Hematopoietic multipotent progenitor cell treated with erythropoietin and hydrocortisone succinate and interleukin-3 and kit ligand, for 8 days (in vitro differentiated cells): ENCODE data around the gene STAB1.

Source experiments
- DNase-seq: peaks from one replicate; pipeline ENCODE4 v3.0.0-alpha.2; 2015

STAB1 gene

DNA sequence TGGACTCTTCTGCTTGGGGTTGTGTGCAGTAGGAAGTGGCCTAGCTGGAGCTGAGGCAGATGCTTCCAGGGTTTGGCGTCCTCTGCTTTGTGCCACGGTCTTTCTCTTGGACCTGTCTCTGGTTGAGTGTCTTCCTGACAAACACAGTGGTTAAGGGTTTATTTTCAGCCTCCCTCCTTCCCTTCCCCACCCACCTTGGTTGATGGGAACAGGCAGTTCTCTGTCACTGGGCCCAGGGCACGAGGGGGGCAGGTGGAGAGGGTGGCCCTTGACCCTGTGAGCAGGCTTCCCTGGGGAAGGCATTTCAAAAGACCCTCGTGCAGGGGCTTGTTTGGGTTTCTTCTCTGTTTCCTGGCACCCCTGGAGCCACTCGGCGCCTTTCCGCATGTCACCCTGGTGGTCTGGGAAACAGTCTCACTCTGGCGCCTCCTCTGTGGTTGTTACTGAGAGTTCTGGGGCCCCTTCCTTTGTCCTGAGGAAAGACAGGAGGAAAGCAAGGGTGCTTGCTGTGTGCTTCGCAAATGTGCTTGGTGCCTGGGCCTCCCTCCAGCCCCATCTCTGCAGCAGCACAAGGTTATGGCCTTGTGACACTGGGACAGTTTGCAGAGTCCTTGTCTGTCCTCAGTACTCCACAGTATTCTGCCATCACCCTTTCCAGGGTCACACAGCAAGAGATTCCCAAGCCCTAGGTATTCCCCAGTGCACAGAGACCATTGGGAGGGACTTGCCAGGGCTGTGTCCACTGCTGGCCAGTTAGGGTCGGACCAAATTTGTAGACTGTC lies 10.3 kb upstream of the STAB1 start:
- no peak for DNase-seq

- DNase-seq, result no peak
Observed at GRCh38 chr3:52487050-52487787, 7.9 kb upstream of the STAB1 start.

DNA sequence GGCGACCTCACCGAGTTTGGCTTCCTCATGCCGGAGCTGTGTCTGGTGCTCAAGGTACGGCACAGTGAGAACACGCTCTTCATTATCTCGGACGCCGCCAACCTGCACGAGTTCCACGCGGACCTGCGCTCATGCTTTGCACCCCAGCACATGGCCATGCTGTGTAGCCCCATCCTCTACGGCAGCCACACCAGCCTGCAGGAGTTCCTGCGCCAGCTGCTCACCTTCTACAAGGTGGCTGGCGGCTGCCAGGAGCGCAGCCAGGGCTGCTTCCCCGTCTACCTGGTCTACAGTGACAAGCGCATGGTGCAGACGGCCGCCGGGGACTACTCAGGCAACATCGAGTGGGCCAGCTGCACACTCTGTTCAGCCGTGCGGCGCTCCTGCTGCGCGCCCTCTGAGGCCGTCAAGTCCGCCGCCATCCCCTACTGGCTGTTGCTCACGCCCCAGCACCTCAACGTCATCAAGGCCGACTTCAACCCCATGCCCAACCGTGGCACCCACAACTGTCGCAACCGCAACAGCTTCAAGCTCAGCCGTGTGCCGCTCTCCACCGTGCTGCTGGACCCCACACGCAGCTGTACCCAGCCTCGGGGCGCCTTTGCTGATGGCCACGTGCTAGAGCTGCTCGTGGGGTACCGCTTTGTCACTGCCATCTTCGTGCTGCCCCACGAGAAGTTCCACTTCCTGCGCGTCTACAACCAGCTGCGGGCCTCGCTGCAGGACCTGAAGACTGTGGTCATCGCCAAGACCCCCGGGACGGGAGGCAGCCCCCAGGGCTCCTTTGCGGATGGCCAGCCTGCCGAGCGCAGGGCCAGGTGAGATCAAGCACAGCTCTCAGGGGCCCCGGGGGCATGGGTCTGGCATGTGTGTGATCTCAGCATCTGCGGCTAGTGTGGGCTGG lies 7.1 kb upstream of the STAB1 start:
- no peak for DNase-seq

DNA sequence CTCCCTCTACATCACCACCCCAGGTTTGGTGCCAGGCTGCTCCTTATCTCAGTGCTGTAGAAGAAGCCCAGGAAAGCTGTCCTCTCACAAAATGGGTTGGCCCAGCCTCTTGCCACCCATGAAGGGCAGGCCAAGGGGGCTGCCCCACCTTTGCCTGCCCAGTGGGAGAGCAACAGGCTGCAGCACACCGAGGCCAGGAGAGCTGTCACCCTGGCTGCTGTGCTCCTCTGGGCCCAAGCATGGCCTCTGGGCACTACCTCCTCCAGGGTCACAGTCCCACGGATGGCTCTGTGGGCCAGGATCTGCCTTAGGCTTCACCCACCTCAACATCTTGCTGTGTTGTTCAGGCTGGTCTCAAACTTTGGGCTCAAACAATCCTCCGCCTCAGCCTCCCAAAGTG lies 6.4 kb upstream of the STAB1 start:
- DNase-seq, result no peak

GRCh38 chr3:52489453-52489852 lies 5.7 kb upstream of the STAB1 start:
- DNase-seq, result no peak

GRCh38 chr3:52490035-52490938 lies 4.9 kb upstream of the STAB1 start:
- DNase-seq, result no peak

GRCh38 chr3:52490939-52491526 lies 4.1 kb upstream of the STAB1 start:
- DNase-seq, result no peak

GRCh38 chr3:52492059-52492458 lies 3.1 kb upstream of the STAB1 start:
- DNase-seq, result no peak

DNA sequence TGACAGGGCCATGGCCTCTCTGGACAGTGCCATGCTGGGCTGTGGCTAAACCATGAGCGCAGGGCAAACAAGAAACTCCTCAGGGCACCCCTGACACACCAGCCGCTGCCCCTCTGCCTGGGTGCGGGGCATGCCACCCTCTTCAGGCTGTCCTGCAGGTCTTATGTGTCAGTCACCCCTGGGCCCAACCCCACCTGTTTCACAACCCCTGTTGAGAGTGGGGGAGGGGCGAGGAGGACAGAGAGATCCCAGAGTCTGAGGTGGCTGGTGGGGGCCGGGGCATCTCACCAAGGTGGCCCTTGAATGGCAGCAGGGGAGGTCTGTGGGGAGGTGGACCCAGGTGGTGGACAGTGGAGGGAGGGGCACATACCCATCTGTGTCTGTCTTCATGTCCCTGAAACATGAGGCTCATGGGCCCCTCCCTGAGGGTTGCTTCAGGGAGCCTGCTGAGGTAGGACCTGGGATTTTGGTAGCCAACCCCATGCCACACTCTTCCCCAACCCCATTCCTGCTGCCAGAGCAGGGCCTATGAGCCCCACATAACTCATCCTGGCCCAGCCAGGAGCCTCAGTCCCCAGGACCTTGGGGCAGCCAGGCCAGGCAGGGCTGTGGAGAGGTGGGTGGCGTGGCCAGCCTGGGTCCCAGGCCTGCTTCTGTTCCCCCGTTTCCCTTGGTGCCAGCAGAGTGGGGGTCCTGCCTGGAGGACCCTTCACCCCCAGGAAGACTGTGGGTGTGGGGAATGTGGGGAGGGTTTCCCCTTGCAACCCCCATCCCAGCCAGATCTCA lies 1.7 kb upstream of the STAB1 start:
- DNase-seq, result no peak

DNA sequence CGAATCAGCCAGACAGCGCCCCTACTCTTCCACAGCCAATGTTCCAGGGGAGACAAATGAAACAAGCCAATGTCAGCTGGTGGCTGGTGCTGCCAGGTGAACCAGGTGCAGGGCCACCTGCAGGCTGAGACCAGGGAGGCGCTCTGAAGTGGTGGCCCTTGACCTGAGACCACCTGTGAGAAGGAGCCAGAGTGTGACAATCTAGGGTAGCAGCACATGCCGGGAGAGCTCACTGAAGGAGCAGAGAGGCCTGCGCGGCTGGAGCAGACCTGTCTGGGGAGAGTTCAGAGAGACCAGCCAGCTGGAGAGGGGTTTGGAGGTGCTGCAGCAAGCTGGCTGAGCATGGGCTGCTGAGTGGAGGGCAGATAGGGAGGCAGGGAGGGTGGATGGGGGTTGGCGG lies 693 bp upstream of the STAB1 start:
- DNase-seq, result no peak

- DNase-seq, result no peak
Observed at GRCh38 chr3:52495777-52496602, 852 bp downstream of the STAB1 start.

DNA sequence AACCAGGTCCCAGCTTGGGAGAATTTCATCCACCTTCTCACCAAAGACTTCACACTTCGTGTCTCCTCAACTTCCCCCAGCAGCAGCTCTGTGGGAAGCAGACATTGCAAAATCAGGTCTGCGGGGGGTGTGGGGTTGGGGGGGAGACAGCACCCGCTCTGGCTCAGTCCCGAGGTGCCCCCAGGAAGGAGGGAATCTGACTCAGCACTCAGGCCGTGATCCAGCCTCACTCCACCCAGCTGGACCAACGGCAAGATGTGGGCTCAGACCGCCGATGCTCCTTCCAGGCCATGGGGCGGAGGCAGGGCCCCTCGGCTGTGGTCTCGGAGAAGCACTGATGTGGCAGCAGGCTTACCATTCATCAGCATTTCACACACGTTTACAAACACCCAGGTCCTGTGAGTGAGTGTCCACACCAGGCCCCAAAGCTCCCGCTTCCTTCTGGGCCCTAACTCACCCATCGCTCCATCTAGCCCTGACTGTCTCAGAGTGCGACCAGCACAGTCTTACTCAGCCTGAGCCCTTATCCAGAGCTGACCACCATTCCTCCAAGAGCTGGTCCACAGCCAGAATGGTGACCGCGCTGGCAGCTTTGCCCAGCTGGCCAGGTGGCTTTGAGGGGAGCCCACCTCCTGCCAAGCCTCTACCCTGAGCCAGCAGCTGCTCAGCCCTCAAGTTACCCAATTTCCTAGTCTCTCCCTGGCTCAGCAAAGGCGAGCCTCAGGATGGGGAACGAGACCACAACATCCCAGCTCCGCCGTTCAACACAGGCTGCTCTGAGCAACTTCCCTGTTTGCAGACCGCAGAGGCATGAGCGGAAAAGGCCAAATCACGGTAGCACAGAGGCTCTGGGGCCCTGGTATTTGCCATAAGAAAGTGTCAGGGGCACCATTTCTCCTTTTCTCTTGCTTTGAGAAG lies 3.3 kb downstream of the STAB1 start:
- peak; percentile 38 for DNase-seq

DNA sequence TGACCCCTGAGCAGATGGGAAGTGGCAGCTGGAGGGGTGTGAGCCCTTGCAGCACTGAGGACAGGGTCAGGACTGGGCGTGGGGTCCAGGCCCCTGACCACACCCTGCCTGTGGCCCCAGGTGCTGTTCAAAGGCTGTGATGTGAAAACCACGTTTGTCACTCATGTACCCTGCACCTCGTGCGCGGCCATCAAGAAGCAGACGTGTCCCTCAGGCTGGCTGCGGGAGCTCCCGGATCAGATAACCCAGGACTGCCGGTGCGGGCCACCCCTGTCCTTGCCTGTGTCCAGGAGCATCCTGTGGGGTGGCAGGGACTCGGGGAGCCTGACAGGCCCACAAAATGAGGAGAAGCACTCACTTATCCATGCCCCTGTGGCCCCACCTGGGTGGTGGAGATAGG lies 5.9 kb downstream of the STAB1 start:
- DNase-seq, result no peak

GRCh38 chr3:52502001-52502400 lies 6.9 kb downstream of the STAB1 start:
- DNase-seq, result no peak

DNA sequence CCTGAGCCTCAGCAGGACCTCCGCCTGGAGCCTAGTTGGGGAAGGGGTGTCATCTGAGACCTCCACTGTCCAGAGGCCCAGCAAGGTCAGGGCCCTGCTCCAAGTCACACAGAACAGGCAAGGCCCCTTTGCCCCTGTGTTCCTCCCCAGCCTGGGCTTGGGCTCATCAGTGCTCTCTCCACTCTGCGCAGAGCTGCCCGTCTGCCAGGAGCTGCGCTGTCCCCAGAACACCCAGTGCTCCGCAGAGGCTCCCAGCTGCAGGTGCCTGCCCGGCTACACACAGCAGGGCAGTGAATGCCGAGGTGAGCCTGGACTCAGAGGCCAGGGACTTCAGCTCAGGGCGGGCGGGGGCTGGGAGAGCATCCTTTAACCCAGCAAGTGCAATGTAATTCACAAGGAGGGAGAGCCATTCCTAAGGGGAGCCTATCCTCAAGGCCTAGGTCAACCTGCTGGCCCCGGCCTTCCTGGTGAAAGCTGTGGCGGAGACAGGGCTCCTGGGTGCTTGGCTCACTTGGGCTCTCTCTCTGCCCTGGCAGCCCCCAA lies 7.7 kb downstream of the STAB1 start:
- DNase-seq, result no peak

DNA sequence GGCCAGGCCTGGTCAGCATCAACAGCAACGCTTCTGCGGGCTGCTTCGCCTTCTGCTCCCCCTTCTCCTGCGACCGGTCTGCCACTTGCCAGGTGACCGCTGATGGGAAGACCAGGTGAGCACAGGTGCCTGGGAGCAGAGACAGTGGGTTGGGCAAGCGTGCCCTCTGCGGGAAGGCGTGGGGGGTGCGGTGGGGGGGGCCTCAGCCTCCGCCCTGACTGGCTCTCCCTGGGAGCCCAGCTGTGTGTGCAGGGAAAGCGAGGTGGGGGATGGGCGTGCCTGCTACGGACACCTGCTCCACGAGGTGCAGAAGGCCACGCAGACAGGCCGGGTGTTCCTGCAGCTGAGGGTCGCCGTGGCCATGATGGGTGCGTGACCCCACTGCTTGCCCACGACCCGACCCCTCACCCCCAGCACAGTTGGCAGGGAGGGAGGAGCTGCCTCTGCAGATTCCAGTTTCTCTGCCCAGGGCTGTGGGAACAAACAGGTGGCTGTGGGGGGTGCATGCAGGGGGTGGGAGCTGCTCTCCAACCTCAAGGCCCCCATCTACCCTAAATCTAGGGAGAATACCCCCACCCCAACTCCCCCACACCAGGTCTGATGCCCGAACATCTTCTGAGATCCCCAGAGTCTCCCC lies 8.8 kb downstream of the STAB1 start:
- no peak for DNase-seq

- DNase-seq, result no peak
Observed at GRCh38 chr3:52504977-52505376, 9.8 kb downstream of the STAB1 start.

DNA sequence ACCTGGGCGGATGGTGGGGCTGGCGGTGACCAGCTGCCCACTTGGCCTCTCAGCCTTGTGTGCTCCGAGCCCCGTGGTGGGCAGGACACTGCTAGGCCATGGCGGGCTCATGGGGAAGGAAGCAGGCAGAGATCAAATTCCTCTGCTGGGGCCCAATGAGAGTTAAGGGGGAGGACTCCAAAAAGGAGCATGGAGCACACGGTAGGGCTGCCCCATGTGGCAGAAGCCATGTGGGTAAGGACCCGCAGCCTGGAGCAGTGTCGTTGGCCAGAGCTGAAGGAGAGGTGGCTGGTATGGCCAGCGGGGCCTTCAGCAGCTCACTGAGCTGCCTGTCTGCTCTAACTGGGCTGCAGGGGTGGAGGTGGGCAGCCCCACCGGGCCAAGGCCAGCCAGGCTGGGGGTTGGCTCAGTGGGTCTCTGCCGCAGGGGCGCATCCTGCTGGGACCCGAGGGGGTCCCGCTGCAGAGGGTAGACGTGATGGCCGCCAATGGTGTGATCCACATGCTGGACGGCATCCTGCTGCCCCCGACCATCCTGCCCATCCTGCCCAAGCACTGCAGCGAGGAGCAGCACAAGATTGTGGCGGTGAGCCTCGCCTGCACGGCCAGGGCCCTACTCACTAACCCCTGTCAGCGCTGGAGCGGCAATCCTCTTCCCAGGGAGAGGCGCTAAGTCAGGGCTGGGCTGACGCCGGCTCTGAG lies 11.3 kb downstream of the STAB1 start:
- DNase-seq, result no peak
